ENCODE data around the gene CLDN4. TPM values are rescaled to one million over a fixed set of nuclear protein-coding genes. Genes with fewer than 3 reads are reported as not detected.
"Not testable (repeated sequence)": the region's sequence is repeated elsewhere in the genome, so short reads cannot be mapped to it uniquely, and the experiment has no call there.

The CLDN4 gene
- total RNA-seq, 1 donor from 2014 or later = 0.21 TPM

DNA sequence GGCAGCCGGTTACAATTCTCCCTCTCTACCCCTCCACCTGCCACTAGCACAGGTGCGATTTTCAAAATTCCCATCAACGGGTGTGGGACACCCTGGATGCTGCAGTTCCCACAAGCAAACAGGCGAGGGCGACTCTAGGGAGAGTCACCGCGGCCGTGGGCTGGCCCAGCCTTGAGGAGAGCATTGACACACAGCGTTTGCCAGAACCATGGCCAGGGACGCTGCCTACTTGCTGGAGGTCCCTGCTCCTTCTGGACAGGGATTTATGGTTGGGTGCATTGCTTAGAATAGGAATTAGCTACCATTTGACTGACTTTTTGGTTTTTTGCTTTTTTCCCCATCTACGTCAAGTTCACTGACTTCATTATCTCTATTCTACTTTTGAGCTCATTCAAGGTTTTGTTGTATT lies 19.0 kb upstream of the CLDN4 start:
- Histone ChIP-seq H3K4me1 (no peaks in the 10 kb centered on the region), H3K27me3 (no peaks in the 10 kb centered on the region), H3K27ac (no peak overlapping the region), H3K4me3 (no peak overlapping the region), H3K36me3 (no peaks in the 10 kb centered on the region), H3K9me3 (no peaks in the 10 kb centered on the region)
- intact Hi-C loops (cut with DNase I) = loop anchor here (1.0 kb wide), 1 partner anchor 44 kb away; no protein-coding TSS in a partner anchor
- peak in 1 of 2 donors; percentile 80 for DNase-seq (ENCODE audit: low spot score in 2 of 2)
- TF ChIP-seq, protein P1, sequence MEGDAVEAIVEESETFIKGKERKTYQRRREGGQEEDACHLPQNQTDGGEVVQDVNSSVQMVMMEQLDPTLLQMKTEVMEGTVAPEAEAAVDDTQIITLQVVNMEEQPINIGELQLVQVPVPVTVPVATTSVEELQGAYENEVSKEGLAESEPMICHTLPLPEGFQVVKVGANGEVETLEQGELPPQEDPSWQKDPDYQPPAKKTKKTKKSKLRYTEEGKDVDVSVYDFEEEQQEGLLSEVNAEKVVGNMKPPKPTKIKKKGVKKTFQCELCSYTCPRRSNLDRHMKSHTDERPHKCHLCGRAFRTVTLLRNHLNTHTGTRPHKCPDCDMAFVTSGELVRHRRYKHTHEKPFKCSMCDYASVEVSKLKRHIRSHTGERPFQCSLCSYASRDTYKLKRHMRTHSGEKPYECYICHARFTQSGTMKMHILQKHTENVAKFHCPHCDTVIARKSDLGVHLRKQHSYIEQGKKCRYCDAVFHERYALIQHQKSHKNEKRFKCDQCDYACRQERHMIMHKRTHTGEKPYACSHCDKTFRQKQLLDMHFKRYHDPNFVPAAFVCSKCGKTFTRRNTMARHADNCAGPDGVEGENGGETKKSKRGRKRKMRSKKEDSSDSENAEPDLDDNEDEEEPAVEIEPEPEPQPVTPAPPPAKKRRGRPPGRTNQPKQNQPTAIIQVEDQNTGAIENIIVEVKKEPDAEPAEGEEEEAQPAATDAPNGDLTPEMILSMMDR (IDR thresholded peaks at IDR 0.05) = peak; percentile 80 to 92 (median 82)

DNA sequence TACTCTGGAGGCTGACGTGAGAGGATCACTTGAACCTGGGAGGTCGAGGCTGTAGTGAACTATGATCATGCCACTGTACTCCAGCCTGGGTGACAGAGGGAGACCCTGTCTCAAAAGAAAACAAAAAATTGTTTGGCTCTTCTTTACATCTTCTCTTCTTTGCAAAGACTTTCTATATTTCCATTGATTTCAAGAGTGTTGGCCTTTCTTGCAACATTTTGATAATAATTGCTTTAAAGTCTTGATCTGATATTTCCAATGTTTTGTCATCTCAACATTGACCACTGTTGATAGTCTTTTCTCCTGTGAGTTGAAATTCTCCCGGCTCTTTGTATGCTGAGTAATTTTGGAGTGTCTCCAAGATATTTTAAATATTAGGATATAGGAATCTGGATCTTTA lies 17.8 kb upstream of the CLDN4 start:
- H3K27ac ChIP-seq = no peak overlapping the region
- no peaks in the 10 kb centered on the region for H3K9me3 ChIP-seq
- DNase-seq (ENCODE audit: low spot score in 2 of 2) = no peak
- no peak overlapping the region for H3K4me3 ChIP-seq
- H3K4me1 ChIP-seq = no peaks in the 10 kb centered on the region
- H3K36me3 ChIP-seq = no peaks in the 10 kb centered on the region
- TF ChIP-seq, protein P1 (IDR thresholded peaks at IDR 0.05) = no peak
- intact Hi-C loops (cut with DNase I) = no loop called here
- H3K27me3 ChIP-seq = no peaks in the 10 kb centered on the region

DNA sequence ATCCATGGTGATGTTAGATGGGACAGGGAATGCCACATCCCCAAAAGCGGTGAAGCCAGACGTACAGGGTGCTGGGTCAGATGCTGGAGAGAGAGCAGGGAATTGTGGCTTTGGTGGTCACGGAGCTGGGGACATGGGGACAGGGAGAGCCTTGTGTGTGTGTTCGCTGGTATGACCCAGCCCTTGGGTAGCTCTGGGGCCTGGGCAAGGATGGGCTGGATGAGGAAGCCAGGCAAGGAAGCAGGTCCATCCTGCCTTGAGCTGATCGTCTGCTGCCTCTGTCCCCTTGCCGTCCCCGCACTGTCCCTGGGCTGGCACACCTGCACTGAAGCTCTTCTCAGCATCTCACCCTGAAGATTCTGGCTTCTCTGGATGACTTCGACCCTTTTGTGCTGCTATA lies 15.4 kb upstream of the CLDN4 start:
- Histone ChIP-seq H3K36me3 (no peaks in the 10 kb centered on the region), H3K27me3 (no peaks in the 10 kb centered on the region), H3K27ac (no peak overlapping the region), H3K9me3 (no peaks in the 10 kb centered on the region), H3K4me3 (no peak overlapping the region), H3K4me1 (no peaks in the 10 kb centered on the region)
- intact Hi-C loops (cut with DNase I) = no loop called here
- TF ChIP-seq, protein P1 (IDR thresholded peaks at IDR 0.05) = no peak
- DNase-seq (ENCODE audit: low spot score in 2 of 2) = peak in 1 of 2 donors; percentile 58

DNA sequence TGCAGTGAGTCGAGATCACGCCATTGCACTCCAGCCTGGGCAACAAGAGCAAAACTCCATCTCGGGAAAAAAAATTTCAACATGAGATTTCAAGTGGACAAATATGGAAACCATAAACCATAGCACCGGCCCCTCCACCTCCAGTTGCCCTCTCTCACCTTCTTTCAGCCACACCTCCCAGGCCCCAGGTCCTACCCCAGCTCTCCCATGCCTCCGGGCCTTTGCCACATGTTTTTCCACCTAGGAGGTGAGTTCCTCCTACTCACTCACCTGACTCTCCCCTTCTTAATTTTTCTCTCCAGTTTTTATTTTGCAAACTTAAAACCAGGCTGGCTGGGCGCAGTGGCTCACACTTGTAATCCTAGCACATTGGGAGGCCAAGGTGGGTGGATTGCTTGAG lies 13.7 kb upstream of the CLDN4 start:
- no peak overlapping the region for H3K4me3 ChIP-seq
- DNase-seq (ENCODE audit: low spot score in 2 of 2) = peak in 1 of 2 donors; percentile 25
- intact Hi-C loops (cut with DNase I) = no loop called here
- no peaks in the 10 kb centered on the region for H3K9me3 ChIP-seq
- no peak overlapping the region for H3K27ac ChIP-seq
- TF ChIP-seq, protein P1 (IDR thresholded peaks at IDR 0.05) = no peak
- no peaks in the 10 kb centered on the region for H3K36me3 ChIP-seq
- no peaks in the 10 kb centered on the region for H3K27me3 ChIP-seq
- no peaks in the 10 kb centered on the region for H3K4me1 ChIP-seq

DNA sequence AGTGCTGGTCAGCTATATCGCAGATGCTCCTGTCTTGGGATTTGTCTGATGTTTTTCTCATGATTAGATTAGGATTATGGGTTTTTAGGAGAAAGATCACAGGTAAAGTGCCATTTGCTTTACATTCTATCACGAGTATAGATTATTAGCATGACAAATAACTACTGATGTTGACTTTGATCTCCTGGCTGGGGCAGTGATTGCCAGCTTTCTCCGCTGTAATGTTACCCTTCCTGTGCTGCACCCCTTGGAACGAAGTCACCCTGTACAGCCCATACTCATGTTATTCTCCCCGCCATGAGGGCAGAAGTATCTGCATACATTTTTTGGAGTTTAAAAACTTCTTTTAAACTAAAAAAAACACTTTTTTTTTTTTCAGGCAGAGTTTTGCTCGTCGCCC lies 10.8 kb upstream of the CLDN4 start:
- Histone ChIP-seq H3K36me3 (no peaks in the 10 kb centered on the region), H3K4me1 (no peaks in the 10 kb centered on the region), H3K9me3 (no peaks in the 10 kb centered on the region), H3K4me3 (no peak overlapping the region), H3K27me3 (no peaks in the 10 kb centered on the region), H3K27ac (no peak overlapping the region)
- TF ChIP-seq, protein P1 (IDR thresholded peaks at IDR 0.05) = no peak
- intact Hi-C loops (cut with DNase I) = no loop called here
- peak in 1 of 2 donors; percentile 35 for DNase-seq (ENCODE audit: low spot score in 2 of 2)

DNA sequence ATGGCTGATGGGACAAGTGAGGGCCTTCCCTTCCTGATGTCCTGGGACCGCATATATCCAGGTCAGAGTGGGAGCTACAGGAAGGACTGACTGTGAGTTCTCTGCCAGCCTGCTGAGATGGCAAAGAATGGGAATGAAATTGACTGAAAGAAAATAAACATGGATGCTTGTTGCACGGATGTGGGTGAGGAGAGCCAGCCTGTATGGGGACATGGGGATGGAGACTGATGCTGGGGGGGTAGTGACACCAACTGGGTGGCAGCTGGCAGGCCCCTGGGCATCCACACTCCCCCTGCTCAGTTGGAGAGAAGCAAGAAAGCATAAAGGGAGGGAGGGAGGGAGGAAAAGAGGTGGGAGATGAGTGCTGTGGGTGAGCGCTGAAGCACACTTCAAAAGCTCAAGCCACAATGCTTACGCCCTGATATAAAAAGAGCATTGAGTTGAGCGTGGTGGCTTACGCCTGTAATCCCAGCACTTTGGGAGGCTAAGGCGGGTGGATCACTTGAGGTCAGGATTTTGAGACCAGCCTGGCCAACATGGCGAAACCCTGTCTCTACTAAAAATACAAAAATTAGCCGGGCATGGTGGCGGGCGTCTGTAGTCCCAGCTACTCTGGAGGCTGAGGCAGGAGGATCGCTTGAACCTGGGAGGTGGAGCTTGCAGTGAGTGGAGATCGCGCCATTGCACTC lies 9.1 kb upstream of the CLDN4 start:
- H3K27me3 ChIP-seq; H3K4me1 ChIP-seq; H3K27ac ChIP-seq; H3K36me3 ChIP-seq; H3K9me3 ChIP-seq; H3K4me3 ChIP-seq; intact Hi-C loops (cut with DNase I): not testable (repeated sequence)
- DNase-seq (ENCODE audit: low spot score in 2 of 2) = peak in 1 of 2 donors; percentile 16

Measured in ascending aorta (tissue), 2 donors.